Measurements from ENCODE around the gene MAK.
"Not testable (repeated sequence)": the region's sequence is repeated elsewhere in the genome, so short reads cannot be mapped to it uniquely, and the experiment has no call there.

The MAK gene

DNA sequence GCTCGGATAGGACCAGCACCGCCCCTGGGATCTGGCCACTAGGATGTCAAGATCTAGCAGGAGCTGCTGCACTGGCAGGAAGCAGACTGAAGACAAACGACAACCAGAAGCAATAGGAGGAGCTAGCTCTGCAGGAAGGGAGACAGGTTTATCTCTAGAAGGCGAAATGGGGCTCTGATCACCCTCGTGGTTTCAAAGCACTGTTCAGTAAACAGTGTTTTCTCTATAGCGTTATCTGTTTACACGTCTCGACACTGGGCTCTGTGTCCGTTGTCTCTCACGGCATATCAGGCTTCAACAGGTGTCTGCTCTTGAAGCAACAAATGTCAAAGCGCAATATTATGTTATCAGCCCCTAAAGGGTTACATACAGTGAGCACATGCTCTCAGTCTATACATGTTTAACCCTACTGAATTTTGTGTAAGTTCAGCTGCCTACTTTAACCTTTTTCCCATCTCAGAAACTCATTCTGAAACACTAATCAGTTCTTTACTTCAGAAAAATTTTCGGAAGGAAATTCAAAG lies 66.9 kb downstream of the MAK start:
- DNase-seq (ENCODE audit: insufficient read length, low spot score) (no peak), FAIRE-seq (no peak)
- no peak for TF ChIP-seq CTCF (IDR thresholded peaks at IDR 0.05; ENCODE audit: insufficient read depth, missing control alignments)

- FAIRE-seq = no peak
- TF ChIP-seq CTCF (IDR thresholded peaks at IDR 0.05; ENCODE audit: insufficient read depth, missing control alignments) = no peak
These were observed 68.9 kb downstream of the MAK start for GRCh38 chr6:10769419-10769818.

DNA sequence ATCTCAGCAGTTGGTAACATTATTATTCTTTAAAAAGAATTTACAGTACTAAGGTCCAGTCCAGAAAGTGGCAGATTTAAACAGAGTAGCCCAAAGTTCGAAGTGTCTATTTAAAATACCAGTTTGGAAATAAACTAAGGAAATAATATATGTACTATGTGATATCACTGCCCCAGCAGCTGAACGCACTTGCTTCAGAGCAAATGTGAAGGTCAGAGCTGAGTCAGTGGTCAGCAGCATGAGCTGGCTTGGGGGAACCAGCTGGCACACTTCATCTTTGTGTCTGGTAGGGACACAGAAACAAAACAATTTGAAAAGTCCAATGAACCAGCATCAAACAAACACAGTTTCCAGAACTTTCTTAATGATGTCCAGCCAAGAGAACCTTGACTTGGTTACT lies 75.3 kb downstream of the MAK start:
- FAIRE-seq (no peak), DNase-seq (ENCODE audit: insufficient read length, low spot score) (no peak)
- TF ChIP-seq CTCF (IDR thresholded peaks at IDR 0.05; ENCODE audit: insufficient read depth, missing control alignments) = no peak

More at GRCh38 chr6:10769419-10769818, 68.9 kb downstream of the MAK start:
- no peak for DNase-seq (ENCODE audit: insufficient read length, low spot score)

GRCh38 chr6:10759884-10760329 lies 78.4 kb downstream of the MAK start:
- DNase-seq (ENCODE audit: insufficient read length, low spot score) (no peak), FAIRE-seq (no peak)
- TF ChIP-seq CTCF (IDR thresholded peaks at IDR 0.05; ENCODE audit: insufficient read depth, missing control alignments) = no peak

GRCh38 chr6:10759312-10759839 lies 79.0 kb downstream of the MAK start:
- no peak for DNase-seq (ENCODE audit: insufficient read length, low spot score)
- no peak for FAIRE-seq

GRCh38 chr6:10756085-10756484 lies 82.3 kb downstream of the MAK start:
- no peak for FAIRE-seq
- no peak for DNase-seq (ENCODE audit: insufficient read length, low spot score)
- no peak for TF ChIP-seq CTCF (IDR thresholded peaks at IDR 0.05; ENCODE audit: insufficient read depth, missing control alignments)

More at GRCh38 chr6:10759312-10759839, 79.0 kb downstream of the MAK start:
- peak; percentile 43 for TF ChIP-seq CTCF (IDR thresholded peaks at IDR 0.05; ENCODE audit: insufficient read depth, missing control alignments)

- DNase-seq (ENCODE audit: insufficient read length, low spot score); FAIRE-seq: not testable (repeated sequence)
These were observed 86.6 kb downstream of the MAK start for GRCh38 chr6:10751757-10752156.

GRCh38 chr6:10750568-10750967 lies 87.8 kb downstream of the MAK start:
- FAIRE-seq; DNase-seq (ENCODE audit: insufficient read length, low spot score): not testable (repeated sequence)
